T-helper 9 cell (primary cell): ENCODE measurements around the gene GJD3.

Source experiments
- DNase-seq: peaks from one replicate; pipeline ENCODE4 v3.0.0-alpha.2; 2020

Gene GJD3

GRCh38 chr17:40366861-40367518, 2.5 kb upstream of the GJD3 start:
- DNase-seq = no peak

GRCh38 chr17:40366076-40366860, 1.7 kb upstream of the GJD3 start:
- DNase-seq = no peak

- no peak for DNase-seq
These were observed 369 bp upstream of the GJD3 start for GRCh38 chr17:40364906-40365305.

GRCh38 chr17:40363111-40363827, 1.3 kb downstream of the GJD3 start:
- DNase-seq = no peak

- peak; percentile 62 for DNase-seq
These were observed 1.8 kb downstream of the GJD3 start for GRCh38 chr17:40362696-40363110.

GRCh38 chr17:40361925-40362695, 2.4 kb downstream of the GJD3 start:
- no peak for DNase-seq

- DNase-seq = no peak
These were observed 3.2 kb downstream of the GJD3 start for GRCh38 chr17:40361063-40361924.

- DNase-seq = no peak
These were observed 4.4 kb downstream of the GJD3 start for GRCh38 chr17:40360091-40360490.

GRCh38 chr17:40358323-40359038, 6.1 kb downstream of the GJD3 start:
- DNase-seq = peak; percentile 90

- no peak for DNase-seq
These were observed 7.3 kb downstream of the GJD3 start for GRCh38 chr17:40356990-40357881.

GRCh38 chr17:40355804-40356758, 8.5 kb downstream of the GJD3 start:
- no peak for DNase-seq

GRCh38 chr17:40355123-40355803, 9.3 kb downstream of the GJD3 start:
- peak; percentile 80 for DNase-seq

- no peak for DNase-seq
These were observed 10.1 kb downstream of the GJD3 start for GRCh38 chr17:40354221-40355122.

GRCh38 chr17:40352779-40353394, 11.7 kb downstream of the GJD3 start:
- no peak for DNase-seq

- no peak for DNase-seq
These were observed 12.2 kb downstream of the GJD3 start for GRCh38 chr17:40352237-40352778.
